Lower leg skin (tissue), 4 donors: Measurements from ENCODE around the gene NRM. TPM values are rescaled to one million over a fixed set of nuclear protein-coding genes. Genes with fewer than 3 reads are reported as not detected.

Experiments
- DNase-seq, 2 donors: peaks; one replicate each; pipeline ENCODE4 v3.0.0-alpha.2; 2019; ENCODE audit warnings: low spot score in 2 of 2
- H3K4me3 ChIP-seq: fragments of 200-600 bp; sonication (generic); 2 replicates; pipeline ENCODE4 v1.5.1; 2017; ENCODE audit warnings: mild to moderate bottlenecking, low read depth; ENCODE audit not compliant: poor library complexity, severe bottlenecking
- CTCF ChIP-seq, 3 donors: fragments of 450-650 bp; IDR thresholded peaks; one replicate each; pipeline ENCODE4 v1.5.1; 2016; ENCODE audit warnings: antibody characterized with exemption in 3 of 3, mild to moderate bottlenecking in 3 of 3, moderate library complexity in 2 of 3
- POLR2A ChIP-seq, 2 donors: fragments of 450-650 bp; IDR thresholded peaks; one replicate each; pipeline ENCODE4 v1.6.1; 2016 to 2017; ENCODE audit warnings: antibody characterized with exemption in 2 of 2, mild to moderate bottlenecking in 1 of 2, moderate library complexity in 1 of 2
- WGBS, 2 donors: methylation state at CpG; one replicate each; pipeline ENCODE4 v1.1.5; 2018; 5-methylcytosine and 5-hydroxymethylcytosine counted together
- intact Hi-C: fragments of 100-400 bp; cut with DNase I; formaldehyde crosslinking; loops from one replicate; pipeline ENCODE4 v1.15.0; 2023; ENCODE audit warnings: low total_unique reads
- total RNA-seq, 4 donors: library from RNA; depleted of rRNA; stranded (reverse); fragments of >200 nt; gene quantifications; one replicate each; pipeline ENCODE4 v1.1.0, GENCODE V29; 2016

The NRM gene
- total RNA-seq, 4 donors from 2014 or later: 4.3 to 6.9 (median 6.1) TPM

GRCh38 chr6:30716879-30717128 lies 26.0 kb upstream of the NRM start:
- intact Hi-C loops: no loop called here
- H3K4me3 ChIP-seq: peak overlapping the region; percentile 50
- WGBS, 2 donors: 1 to 3% methylated on average over 8 of the region's 8 CpGs
- TF ChIP-seq POLR2A (IDR thresholded peaks at IDR 0.05): no peak
- no peak for TF ChIP-seq CTCF (IDR thresholded peaks at IDR 0.05)
- DNase-seq: no peak

GRCh38 chr6:30714263-30714662 lies 23.5 kb upstream of the NRM start:
- no peak for TF ChIP-seq POLR2A (IDR thresholded peaks at IDR 0.05)
- TF ChIP-seq CTCF (IDR thresholded peaks at IDR 0.05): no peak
- 97 to 98% methylated on average over 1 of the region's 1 CpG for whole genome bisulfite sequencing, 2 donors
- no peak overlapping the region for H3K4me3 ChIP-seq
- DNase-seq: no peak
- intact Hi-C loops: no loop called here

GRCh38 chr6:30712441-30712945 lies 21.7 kb upstream of the NRM start:
- intact Hi-C loops: no loop called here
- TF ChIP-seq POLR2A (IDR thresholded peaks at IDR 0.05) (no peak), CTCF (IDR thresholded peaks at IDR 0.05) (no peak)
- no peak for DNase-seq
- 47 to 73% methylated on average over 7 of the region's 7 CpGs for WGBS, 2 donors
- H3K4me3 ChIP-seq: no peak overlapping the region

GRCh38 chr6:30711758-30712380 lies 21.1 kb upstream of the NRM start:
- TF ChIP-seq POLR2A (IDR thresholded peaks at IDR 0.05): no peak
- TF ChIP-seq CTCF (IDR thresholded peaks at IDR 0.05): no peak
- no peak for DNase-seq
- WGBS, 2 donors: 85 to 93% methylated on average over 1 of the region's 1 CpG
- intact Hi-C loops: no loop called here
- no peak overlapping the region for H3K4me3 ChIP-seq

- intact Hi-C loops: no loop called here
- TF ChIP-seq POLR2A (IDR thresholded peaks at IDR 0.05): no peak
- H3K4me3 ChIP-seq: no peak overlapping the region
- WGBS, 2 donors: 97 to 100% methylated on average over 2 of the region's 2 CpGs
- DNase-seq: no peak
Observed at GRCh38 chr6:30709101-30709868, 18.5 kb upstream of the NRM start.

GRCh38 chr6:30707281-30707850 lies 16.6 kb upstream of the NRM start:
- intact Hi-C loops: no loop called here
- WGBS, 2 donors: 72 to 78% methylated on average over 6 of the region's 6 CpGs
- no peak for DNase-seq

More at GRCh38 chr6:30707281-30707850, 16.6 kb upstream of the NRM start:
- TF ChIP-seq CTCF (IDR thresholded peaks at IDR 0.05) (no peak), POLR2A (IDR thresholded peaks at IDR 0.05) (no peak)
- no peak overlapping the region for H3K4me3 ChIP-seq
